Upper lobe of right lung (tissue), 1 donor: ENCODE data around the gene ALS2CL. TPM values are rescaled to one million over a fixed set of nuclear protein-coding genes. Genes with fewer than 3 reads are reported as not detected.

Experiments used
- ATAC-seq: fragments of 200-7000 bp; cut with Tn5 transposase; one replicate; pipeline ENCODE4 v1.9.1; 2020; ENCODE audit warnings: mild to moderate bottlenecking, moderate library complexity
- DNase-seq: peaks from one replicate; pipeline ENCODE4 v3.0.0-alpha.2; 2020
- H3K27ac ChIP-seq: fragments of 200-600 bp; one replicate; pipeline ENCODE4 v1.8.0; 2022
- H3K27me3 ChIP-seq: fragments of 200-600 bp; one replicate; pipeline ENCODE4 v1.8.0; 2022; ENCODE audit warnings: mild to moderate bottlenecking
- H3K36me3 ChIP-seq: fragments of 200-600 bp; one replicate; pipeline ENCODE4 v1.8.0; 2022
- H3K4me1 ChIP-seq: fragments of 200-600 bp; one replicate; pipeline ENCODE4 v1.8.0; 2022
- H3K4me3 ChIP-seq: fragments of 200-600 bp; one replicate; pipeline ENCODE4 v1.8.0; 2022; ENCODE audit warnings: mild to moderate bottlenecking
- H3K9me3 ChIP-seq: fragments of 200-600 bp; one replicate; pipeline ENCODE4 v1.8.0; 2022
- intact Hi-C: fragments of 100-400 bp; cut with DNase I; formaldehyde crosslinking; loops from one replicate; pipeline ENCODE4 v1.11.0; 2022
- total RNA-seq: library from RNA; stranded (reverse); fragmentation: NEBNext Ultra II Directional; extraction: Animal tissue kit (Norgen Biotek cat#: 25700); gene quantifications from one replicate; pipeline ENCODE4 v1.2.1, GENCODE V29; 2021
- TF ChIP-seq, protein P1 (sequence below): fragments of 200-600 bp; IDR thresholded peaks from one replicate; pipeline ENCODE4 v1.8.0; 2022; ENCODE audit warnings: antibody characterized with exemption
- donor health status: DM: no; HTN: yes; CAD: no; lungs with severe emphysema.

Gene ALS2CL
- total RNA-seq, 1 donor from 2014 or later: 64.5 TPM

DNA sequence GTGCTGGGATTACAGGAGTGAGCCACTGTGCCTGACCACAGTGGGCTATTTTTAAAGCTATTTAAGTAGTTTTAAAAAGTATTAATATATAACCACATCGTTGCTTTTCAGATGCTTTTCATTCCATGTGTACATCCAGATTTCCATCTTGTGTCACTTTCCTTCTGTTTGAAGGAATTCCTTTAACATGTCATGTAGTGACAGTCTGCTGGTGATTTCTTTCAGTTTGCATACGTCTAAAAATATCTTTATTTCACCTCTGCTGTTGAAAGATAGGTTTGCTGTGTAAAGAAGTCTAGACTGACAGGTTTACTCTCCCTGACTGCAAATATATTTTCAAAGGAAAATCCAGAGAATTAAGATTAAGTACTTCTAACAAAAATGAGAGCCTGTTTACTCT is 68.9 kb downstream of the ALS2CL start:
- Histone ChIP-seq H3K27ac (no peak overlapping the region), H3K27me3 (no peaks in the 10 kb centered on the region), H3K36me3 (no peaks in the 10 kb centered on the region), H3K4me1 (peaks cover 4% of the 10 kb centered on the region), H3K4me3 (no peak overlapping the region), H3K9me3 (no peaks in the 10 kb centered on the region)
- TF ChIP-seq, protein P1, sequence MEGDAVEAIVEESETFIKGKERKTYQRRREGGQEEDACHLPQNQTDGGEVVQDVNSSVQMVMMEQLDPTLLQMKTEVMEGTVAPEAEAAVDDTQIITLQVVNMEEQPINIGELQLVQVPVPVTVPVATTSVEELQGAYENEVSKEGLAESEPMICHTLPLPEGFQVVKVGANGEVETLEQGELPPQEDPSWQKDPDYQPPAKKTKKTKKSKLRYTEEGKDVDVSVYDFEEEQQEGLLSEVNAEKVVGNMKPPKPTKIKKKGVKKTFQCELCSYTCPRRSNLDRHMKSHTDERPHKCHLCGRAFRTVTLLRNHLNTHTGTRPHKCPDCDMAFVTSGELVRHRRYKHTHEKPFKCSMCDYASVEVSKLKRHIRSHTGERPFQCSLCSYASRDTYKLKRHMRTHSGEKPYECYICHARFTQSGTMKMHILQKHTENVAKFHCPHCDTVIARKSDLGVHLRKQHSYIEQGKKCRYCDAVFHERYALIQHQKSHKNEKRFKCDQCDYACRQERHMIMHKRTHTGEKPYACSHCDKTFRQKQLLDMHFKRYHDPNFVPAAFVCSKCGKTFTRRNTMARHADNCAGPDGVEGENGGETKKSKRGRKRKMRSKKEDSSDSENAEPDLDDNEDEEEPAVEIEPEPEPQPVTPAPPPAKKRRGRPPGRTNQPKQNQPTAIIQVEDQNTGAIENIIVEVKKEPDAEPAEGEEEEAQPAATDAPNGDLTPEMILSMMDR: no peak
- ATAC-seq (no peak), DNase-seq (no peak)
- intact Hi-C loops: loop anchor here (10.0 kb wide), 1 partner anchor 130 kb away; the partner anchor contains the start of gene RTP3

DNA sequence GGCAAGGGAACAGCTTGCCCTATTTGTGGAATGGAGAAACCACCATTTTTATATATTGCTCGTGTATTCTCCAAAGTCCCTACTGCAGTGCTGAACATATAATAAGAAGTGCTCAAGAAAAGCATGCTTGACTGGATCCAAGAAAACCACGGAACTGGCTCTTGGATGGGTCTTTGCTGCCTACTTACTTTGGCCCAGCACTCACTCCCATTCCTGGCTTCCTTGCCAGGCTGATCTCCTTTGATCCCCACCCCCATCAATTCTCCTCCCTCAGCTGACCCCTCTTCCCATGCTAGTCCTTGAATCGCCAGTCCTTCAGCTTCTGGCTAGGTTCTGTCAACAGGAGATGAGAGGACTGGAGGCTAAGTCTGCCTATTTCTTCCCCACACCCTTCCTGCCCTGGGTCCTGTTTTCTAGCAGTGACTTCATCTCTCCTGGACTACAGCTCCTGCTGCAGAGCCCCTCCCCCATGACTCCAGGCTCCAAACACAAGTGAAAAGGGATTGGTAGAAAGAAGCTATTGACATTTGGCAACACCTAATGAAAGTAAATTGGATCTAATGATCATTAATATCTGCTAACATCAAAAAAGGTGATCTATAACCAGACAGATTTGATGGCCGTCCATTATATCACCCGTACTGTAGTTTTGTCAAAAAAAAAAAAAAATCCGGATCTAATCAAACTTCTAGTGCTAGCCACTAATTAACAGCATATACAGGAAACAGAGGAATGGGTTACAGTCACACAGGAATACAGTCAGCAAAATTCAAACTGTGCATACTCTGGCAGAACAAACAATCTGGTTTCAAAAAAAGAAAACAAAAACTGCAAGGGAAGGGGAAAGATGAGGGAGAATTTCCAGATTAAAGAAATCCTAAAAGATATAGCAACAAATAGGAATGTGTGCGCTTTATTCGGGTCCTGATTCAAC is 73.4 kb downstream of the ALS2CL start:
- Histone ChIP-seq H3K4me1 (no peaks in the 10 kb centered on the region), H3K9me3 (no peaks in the 10 kb centered on the region), H3K27ac (no peak overlapping the region), H3K4me3 (no peak overlapping the region), H3K27me3 (no peaks in the 10 kb centered on the region), H3K36me3 (no peaks in the 10 kb centered on the region)
- DNase-seq (no peak), ATAC-seq (peak; percentile 20)
- TF ChIP-seq, protein P1: no peak
- intact Hi-C loops: loop anchor here (10.0 kb wide), 1 partner anchor 125 kb away; the partner anchor contains the start of gene RTP3

Other genes with a start within 250 kb of the ALS2CL start
- gene LTF, start 228.8 kb downstream of the ALS2CL start, total RNA-seq: 14.3 TPM
- gene RTP3, start 195.7 kb downstream of the ALS2CL start, total RNA-seq: not detected
- 2.9 TPM for gene LRRC2, start 127.4 kb downstream of the ALS2CL start, total RNA-seq
- not detected for gene FAM240A, start 81.2 kb downstream of the ALS2CL start, total RNA-seq
- 1.7 TPM for gene TMIE, start 7.7 kb upstream of the ALS2CL start, total RNA-seq
- gene PRSS50, start 24.2 kb upstream of the ALS2CL start, total RNA-seq: 0.20 TPM
- gene MYL3, start 169.8 kb upstream of the ALS2CL start, total RNA-seq: 3.8 TPM
- 14.9 TPM for gene PTH1R, start 184.0 kb upstream of the ALS2CL start, total RNA-seq